Body of pancreas (tissue), 4 donors: ENCODE results near the gene KRTAP5-9.

Experiments used
- CTCF ChIP-seq, 7 experiments: fragments of 450-650 bp in 4 of 7; fragments of 200-600 bp in 3 of 7; sonication (generic) in 3 of 7; IDR thresholded peaks; one replicate each; pipeline ENCODE4 v1.5.1; 2016 to 2019; ENCODE audit warnings: antibody characterized with exemption in 7 of 7
- POLR2A ChIP-seq, 3 donors: fragments of 450-650 bp; IDR thresholded peaks; one replicate each; pipeline ENCODE4 v1.6.1; 2016; ENCODE audit warnings: antibody characterized with exemption in 3 of 3, mild to moderate bottlenecking in 2 of 3

- TF ChIP-seq CTCF (IDR thresholded peaks at IDR 0.05), result no peak
- TF ChIP-seq POLR2A (IDR thresholded peaks at IDR 0.05), result no peak
Observed at GRCh38 chr11:71577469-71578004, 29.3 kb downstream of the KRTAP5-9 start.
